Lower leg skin (tissue), 4 donors: ENCODE results near the gene NOC2L. TPM values are rescaled to one million over a fixed set of nuclear protein-coding genes. Genes with fewer than 3 reads are reported as not detected.

ENCODE experiments used
- DNase-seq, 2 donors: peaks; one replicate each; pipeline ENCODE4 v3.0.0-alpha.2; 2019; ENCODE audit warnings: low spot score in 2 of 2
- H3K4me3 ChIP-seq: fragments of 200-600 bp; sonication (generic); 2 replicates; pipeline ENCODE4 v1.5.1; 2017; ENCODE audit warnings: mild to moderate bottlenecking, low read depth; ENCODE audit not compliant: poor library complexity, severe bottlenecking
- CTCF ChIP-seq, 3 donors: fragments of 450-650 bp; IDR thresholded peaks; one replicate each; pipeline ENCODE4 v1.5.1; 2016; ENCODE audit warnings: antibody characterized with exemption in 3 of 3, mild to moderate bottlenecking in 3 of 3, moderate library complexity in 2 of 3
- POLR2A ChIP-seq, 2 donors: fragments of 450-650 bp; IDR thresholded peaks; one replicate each; pipeline ENCODE4 v1.6.1; 2016 to 2017; ENCODE audit warnings: antibody characterized with exemption in 2 of 2, mild to moderate bottlenecking in 1 of 2, moderate library complexity in 1 of 2
- WGBS, 2 donors: methylation state at CpG; one replicate each; pipeline ENCODE4 v1.1.5; 2018; 5-methylcytosine and 5-hydroxymethylcytosine counted together
- intact Hi-C: fragments of 100-400 bp; cut with DNase I; formaldehyde crosslinking; loops from one replicate; pipeline ENCODE4 v1.15.0; 2023; ENCODE audit warnings: low total_unique reads
- total RNA-seq, 4 donors: library from RNA; depleted of rRNA; stranded (reverse); fragments of >200 nt; gene quantifications; one replicate each; pipeline ENCODE4 v1.1.0, GENCODE V29; 2016

NOC2L gene
- total RNA-seq, 4 donors from 2014 or later, result 44.7 to 67.8 (median 59.6) TPM

- DNase-seq, result no peak
- H3K4me3 ChIP-seq, result no peak overlapping the region
- WGBS, 2 donors, result 78 to 80% methylated on average over 8 to 21 of the region's 21 CpGs
- TF ChIP-seq CTCF (IDR thresholded peaks at IDR 0.05) (no peak), POLR2A (IDR thresholded peaks at IDR 0.05) (no peak)
- intact Hi-C loops, result no loop called here
Observed at GRCh38 chr1:981491-981954, 22.5 kb upstream of the NOC2L start.

- DNase-seq, result no peak
- H3K4me3 ChIP-seq, result no peak overlapping the region
- TF ChIP-seq CTCF (IDR thresholded peaks at IDR 0.05) (no peak), POLR2A (IDR thresholded peaks at IDR 0.05) (no peak)
- intact Hi-C loops, result no loop called here
- WGBS, 2 donors, result 64 to 68% methylated on average over 23 to 28 of the region's 35 CpGs
Observed at GRCh38 chr1:980602-981395, 21.7 kb upstream of the NOC2L start.

- 46 to 54% methylated on average over 11 to 13 of the region's 13 CpGs for WGBS, 2 donors
- no peak for DNase-seq
- no peak overlapping the region for H3K4me3 ChIP-seq
- TF ChIP-seq CTCF (IDR thresholded peaks at IDR 0.05), result no peak
- no peak for TF ChIP-seq POLR2A (IDR thresholded peaks at IDR 0.05)
- intact Hi-C loops, result no loop called here
Observed at GRCh38 chr1:980137-980571, 21.1 kb upstream of the NOC2L start.

GRCh38 chr1:979744-980072 lies 20.7 kb upstream of the NOC2L start:
- no peak for DNase-seq
- intact Hi-C loops, result no loop called here

GRCh38 chr1:978835-979743 lies 20.0 kb upstream of the NOC2L start:
- H3K4me3 ChIP-seq, result no peak overlapping the region
- no peak for DNase-seq
- TF ChIP-seq POLR2A (IDR thresholded peaks at IDR 0.05) (no peak), CTCF (IDR thresholded peaks at IDR 0.05) (no peak)
- WGBS, 2 donors, result 84 to 88% methylated on average over 16 to 52 of the region's 60 CpGs
- intact Hi-C loops, result no loop called here

More at GRCh38 chr1:979744-980072, 20.7 kb upstream of the NOC2L start:
- WGBS, 2 donors, result 56 to 64% methylated on average over 9 of the region's 9 CpGs
- H3K4me3 ChIP-seq, result no peak overlapping the region
- TF ChIP-seq CTCF (IDR thresholded peaks at IDR 0.05) (no peak), POLR2A (IDR thresholded peaks at IDR 0.05) (no peak)
